Measurements from ENCODE around the gene TSPAN16. TPM values are rescaled to one million over a fixed set of nuclear protein-coding genes. Genes with fewer than 3 reads are reported as not detected.
A peak's percentile ranks its signal among the peaks of the same experiment; 100 is the strongest.
"Not testable (repeated sequence)": the region's sequence is repeated elsewhere in the genome, so short reads cannot be mapped to it uniquely, and the experiment has no call there.

TSPAN16 gene
- total RNA-seq, 1 donor from 2014 or later, result not detected

GRCh38 chr19:11339254-11340098 lies 43.5 kb downstream of the TSPAN16 start, which contains the start of gene RAB3D:
Gene RAB3D, minus strand, starts transcription at chr19:11339657. Its CDS starts 2,258 bp downstream, at chr19:11337399.
- Mint-ChIP-seq H3K27ac (ENCODE audit: unreplicated experiment) (peak within 1 kb of the TSS; percentile 30), H3K9me3 (ENCODE audit: unreplicated experiment) (no peaks in the 10 kb centered on the region), H3K36me3 (ENCODE audit: low read depth, unreplicated experiment) (peaks cover 20% of the 10 kb centered on the region), H3K4me3 (ENCODE audit: unreplicated experiment) (peak within 1 kb of the TSS; percentile 90), H3K4me1 (ENCODE audit: unreplicated experiment) (peaks cover 3% of the 10 kb centered on the region), H3K27me3 (ENCODE audit: unreplicated experiment) (peaks cover 5% of the 10 kb centered on the region)
- peak; percentile 95 for DNase-seq (ENCODE audit: low spot score)
- no peak for TF ChIP-seq CTCF (IDR thresholded peaks at IDR 0.05; ENCODE audit: unreplicated experiment)

- H3K4me3 Mint-ChIP-seq (ENCODE audit: unreplicated experiment), result peak overlapping the region; percentile 82
- H3K4me1 Mint-ChIP-seq (ENCODE audit: unreplicated experiment); H3K9me3 Mint-ChIP-seq (ENCODE audit: unreplicated experiment); H3K27me3 Mint-ChIP-seq (ENCODE audit: unreplicated experiment); DNase-seq (ENCODE audit: low spot score): not testable (repeated sequence)
- H3K27ac Mint-ChIP-seq (ENCODE audit: unreplicated experiment), result peak overlapping the region; percentile 30
- peaks cover 18% of the 10 kb centered on the region for H3K36me3 Mint-ChIP-seq (ENCODE audit: low read depth, unreplicated experiment)
These were observed 44.1 kb downstream of the TSPAN16 start for GRCh38 chr19:11340099-11340467.

- Mint-ChIP-seq H3K4me1 (ENCODE audit: unreplicated experiment) (peaks cover 16% of the 10 kb centered on the region), H3K4me3 (ENCODE audit: unreplicated experiment) (no peak overlapping the region), H3K9me3 (ENCODE audit: unreplicated experiment) (no peaks in the 10 kb centered on the region), H3K36me3 (ENCODE audit: low read depth, unreplicated experiment) (peaks cover 7% of the 10 kb centered on the region), H3K27me3 (ENCODE audit: unreplicated experiment) (peaks cover 7% of the 10 kb centered on the region), H3K27ac (ENCODE audit: unreplicated experiment) (no peak overlapping the region)
- no peak for TF ChIP-seq CTCF (IDR thresholded peaks at IDR 0.05; ENCODE audit: unreplicated experiment)
- no peak for DNase-seq (ENCODE audit: low spot score)
These were observed 46.5 kb downstream of the TSPAN16 start for GRCh38 chr19:11342429-11342828.

- no peaks in the 10 kb centered on the region for H3K9me3 Mint-ChIP-seq (ENCODE audit: unreplicated experiment)
- TF ChIP-seq CTCF (IDR thresholded peaks at IDR 0.05; ENCODE audit: unreplicated experiment), result no peak
- peak overlapping the region; percentile 96 for H3K4me3 Mint-ChIP-seq (ENCODE audit: unreplicated experiment)
- no peak for DNase-seq (ENCODE audit: low spot score)
- H3K36me3 Mint-ChIP-seq (ENCODE audit: low read depth, unreplicated experiment), result peaks cover 13% of the 10 kb centered on the region
- H3K27ac Mint-ChIP-seq (ENCODE audit: unreplicated experiment), result no peak overlapping the region
- H3K27me3 Mint-ChIP-seq (ENCODE audit: unreplicated experiment), result peaks cover 10% of the 10 kb centered on the region
- peaks cover 23% of the 10 kb centered on the region for H3K4me1 Mint-ChIP-seq (ENCODE audit: unreplicated experiment)
These were observed 49.3 kb downstream of the TSPAN16 start for GRCh38 chr19:11345122-11345803.

GRCh38 chr19:11346104-11346940 lies 50.4 kb downstream of the TSPAN16 start, which contains the start of the genes CCDC159 and TMEM205:
Gene CCDC159, plus strand, starts transcription at chr19:11346519. Its CDS starts 88 bp downstream, at chr19:11346607.
Gene TMEM205, minus strand, starts transcription at chr19:11346268. Its CDS starts 649 bp downstream, at chr19:11345619.
- Mint-ChIP-seq H3K9me3 (ENCODE audit: unreplicated experiment) (no peaks in the 10 kb centered on the region), H3K36me3 (ENCODE audit: low read depth, unreplicated experiment) (peaks cover 13% of the 10 kb centered on the region), H3K27ac (ENCODE audit: unreplicated experiment) (peak within 1 kb of the TSS; percentile 80), H3K4me3 (ENCODE audit: unreplicated experiment) (peak within 1 kb of the TSS; percentile 96), H3K4me1 (ENCODE audit: unreplicated experiment) (peaks cover 23% of the 10 kb centered on the region), H3K27me3 (ENCODE audit: unreplicated experiment) (peaks cover 14% of the 10 kb centered on the region)
- peak; percentile 96 for DNase-seq (ENCODE audit: low spot score)
- TF ChIP-seq CTCF (IDR thresholded peaks at IDR 0.05; ENCODE audit: unreplicated experiment), result no peak
